Natural killer cell (primary cell): ENCODE results near the gene SRSF7. TPM values are rescaled to one million over a fixed set of nuclear protein-coding genes. Genes with fewer than 3 reads are reported as not detected.

Source experiments
- ATAC-seq, 3 donors: fragments of 150-1000 bp in 2 of 3; fragments of 200-7000 bp in 1 of 3; cut with Tn5 transposase; 1 replicate in 1 of 3; 2 replicates in 2 of 3; pipeline ENCODE4 v1.10.0; 2021; ENCODE audit warnings: mild to moderate bottlenecking in 2 of 3, moderate library complexity in 2 of 3
- DNase-seq, 2 donors: peaks; one replicate each; pipeline versions ENCODE4 v3.0.0 to v3.0.0-alpha.2; 2013 to 2021; ENCODE audit warnings: mixed read lengths in 1 of 2
- H3K27ac ChIP-seq: one replicate; pipeline ENCODE4 v1.5.1; 2013; ENCODE audit warnings: mild to moderate bottlenecking, low read length
- H3K27me3 ChIP-seq: one replicate; pipeline ENCODE4 v1.6.1; 2013; ENCODE audit warnings: low read length; ENCODE audit not compliant: control insufficient read depth, insufficient read depth
- H3K36me3 ChIP-seq: one replicate; pipeline ENCODE4 v1.6.1; 2013; ENCODE audit warnings: low read length; ENCODE audit not compliant: control insufficient read depth, insufficient read depth
- H3K4me1 ChIP-seq: one replicate; pipeline ENCODE4 v1.6.1; 2013; ENCODE audit warnings: low read length; ENCODE audit not compliant: control insufficient read depth, insufficient read depth
- H3K4me3 ChIP-seq: one replicate; pipeline ENCODE4 v1.5.1; 2013; ENCODE audit warnings: low read length
- H3K9me3 ChIP-seq: one replicate; pipeline ENCODE4 v1.6.1; 2013; ENCODE audit warnings: low read length; ENCODE audit not compliant: control insufficient read depth, insufficient read depth
- H3K27ac Mint-ChIP-seq, 2 donors: one replicate each; pipeline ENCODE4 v1.8.0; 2022; ENCODE audit warnings: mild to moderate bottlenecking in 2 of 2, mixed read lengths in 2 of 2, moderate library complexity in 1 of 2
- H3K27me3 Mint-ChIP-seq, 2 donors: one replicate each; pipeline ENCODE4 v1.8.0; 2022; ENCODE audit warnings: low read depth in 2 of 2, mixed read lengths in 2 of 2
- H3K36me3 Mint-ChIP-seq: one replicate; pipeline ENCODE4 v1.8.0; 2022; ENCODE audit warnings: mixed read lengths
- H3K4me1 Mint-ChIP-seq, 2 donors: one replicate each; pipeline ENCODE4 v1.8.0; 2022; ENCODE audit warnings: mixed read lengths in 2 of 2
- H3K4me3 Mint-ChIP-seq: one replicate; pipeline ENCODE4 v1.8.0; 2022; ENCODE audit warnings: mild to moderate bottlenecking, moderate library complexity, mixed read lengths
- H3K9me3 Mint-ChIP-seq, 2 donors: one replicate each; pipeline ENCODE4 v1.8.0; 2022; ENCODE audit warnings: mixed read lengths in 2 of 2
- WGBS: methylation state at CpG from one replicate; pipeline ENCODE4 v1.1.7; 2013; ENCODE audit warnings: missing lambda C conversion rate; ENCODE audit not compliant: insufficient coverage; 5-methylcytosine and 5-hydroxymethylcytosine counted together
- intact Hi-C: fragments of 100-400 bp; cut with micrococcal nuclease; formaldehyde crosslinking; loops from one replicate; pipeline ENCODE4 v1.14.2; 2022
- total RNA-seq, 4 donors: library from RNA; stranded (reverse); fragments of 120-200 nt in 1 of 4; gene quantifications; one replicate each; pipeline versions ENCODE4 v1.2.3 to v1.2.4, GENCODE V29; 2013 to 2022
- TF ChIP-seq, protein P1 (sequence below): fragments of 200-600 bp; IDR thresholded peaks from one replicate; pipeline ENCODE4 v1.8.0; 2022; ENCODE audit warnings: antibody characterized with exemption

SRSF7 gene
- total RNA-seq, 3 donors from 2014 or later (not counting 1 experiment from before 2014, with no cell fraction given) = 323 to 538 (median 359) TPM

DNA sequence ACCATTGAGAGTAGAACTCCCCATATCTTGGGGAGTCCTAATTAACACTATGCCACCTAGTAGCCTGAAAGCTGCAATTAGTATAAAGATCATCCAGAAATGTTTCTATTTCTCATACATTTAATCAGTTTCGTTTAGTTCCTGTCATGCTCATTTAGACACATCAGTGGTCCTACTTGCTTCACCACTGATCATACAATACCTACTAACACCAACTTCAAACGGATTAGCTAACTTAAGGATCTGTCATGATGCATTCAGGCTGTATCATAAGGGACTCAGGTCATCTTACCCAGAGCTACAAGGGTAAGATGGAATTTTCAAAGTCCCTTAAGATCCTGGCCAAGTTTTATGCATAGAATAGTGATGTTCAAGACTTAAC lies 6.8 kb downstream of the SRSF7 start:
- H3K4me1 ChIP-seq = peaks cover 17% of the 10 kb centered on the region
- H3K27ac ChIP-seq = no peak overlapping the region
- Mint-ChIP-seq H3K4me1 (peaks cover 43% of the 10 kb centered on the region in 2 donors), H3K36me3 (peaks cover 37% of the 10 kb centered on the region), H3K4me3 (no peak overlapping the region), H3K27ac (peak overlapping the region; percentile 42 to 80), H3K9me3 (no peaks in the 10 kb centered on the region), H3K27me3 (no peaks in the 10 kb centered on the region)
- WGBS = 57% methylated on average over 2 of the region's 2 CpGs
- no peaks in the 10 kb centered on the region for H3K9me3 ChIP-seq
- DNase-seq (no peak), ATAC-seq (no peak)
- H3K27me3 ChIP-seq = no peaks in the 10 kb centered on the region
- peaks cover 69% of the 10 kb centered on the region for H3K36me3 ChIP-seq
- TF ChIP-seq, protein P1, sequence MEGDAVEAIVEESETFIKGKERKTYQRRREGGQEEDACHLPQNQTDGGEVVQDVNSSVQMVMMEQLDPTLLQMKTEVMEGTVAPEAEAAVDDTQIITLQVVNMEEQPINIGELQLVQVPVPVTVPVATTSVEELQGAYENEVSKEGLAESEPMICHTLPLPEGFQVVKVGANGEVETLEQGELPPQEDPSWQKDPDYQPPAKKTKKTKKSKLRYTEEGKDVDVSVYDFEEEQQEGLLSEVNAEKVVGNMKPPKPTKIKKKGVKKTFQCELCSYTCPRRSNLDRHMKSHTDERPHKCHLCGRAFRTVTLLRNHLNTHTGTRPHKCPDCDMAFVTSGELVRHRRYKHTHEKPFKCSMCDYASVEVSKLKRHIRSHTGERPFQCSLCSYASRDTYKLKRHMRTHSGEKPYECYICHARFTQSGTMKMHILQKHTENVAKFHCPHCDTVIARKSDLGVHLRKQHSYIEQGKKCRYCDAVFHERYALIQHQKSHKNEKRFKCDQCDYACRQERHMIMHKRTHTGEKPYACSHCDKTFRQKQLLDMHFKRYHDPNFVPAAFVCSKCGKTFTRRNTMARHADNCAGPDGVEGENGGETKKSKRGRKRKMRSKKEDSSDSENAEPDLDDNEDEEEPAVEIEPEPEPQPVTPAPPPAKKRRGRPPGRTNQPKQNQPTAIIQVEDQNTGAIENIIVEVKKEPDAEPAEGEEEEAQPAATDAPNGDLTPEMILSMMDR = no peak
- H3K4me3 ChIP-seq = no peak overlapping the region
- intact Hi-C loops = loop anchor here (1.0 to 5.0 kb wide), 2 partner anchors 16 to 142 kb away; partner anchors contain the start of gene HNRNPLL

DNA sequence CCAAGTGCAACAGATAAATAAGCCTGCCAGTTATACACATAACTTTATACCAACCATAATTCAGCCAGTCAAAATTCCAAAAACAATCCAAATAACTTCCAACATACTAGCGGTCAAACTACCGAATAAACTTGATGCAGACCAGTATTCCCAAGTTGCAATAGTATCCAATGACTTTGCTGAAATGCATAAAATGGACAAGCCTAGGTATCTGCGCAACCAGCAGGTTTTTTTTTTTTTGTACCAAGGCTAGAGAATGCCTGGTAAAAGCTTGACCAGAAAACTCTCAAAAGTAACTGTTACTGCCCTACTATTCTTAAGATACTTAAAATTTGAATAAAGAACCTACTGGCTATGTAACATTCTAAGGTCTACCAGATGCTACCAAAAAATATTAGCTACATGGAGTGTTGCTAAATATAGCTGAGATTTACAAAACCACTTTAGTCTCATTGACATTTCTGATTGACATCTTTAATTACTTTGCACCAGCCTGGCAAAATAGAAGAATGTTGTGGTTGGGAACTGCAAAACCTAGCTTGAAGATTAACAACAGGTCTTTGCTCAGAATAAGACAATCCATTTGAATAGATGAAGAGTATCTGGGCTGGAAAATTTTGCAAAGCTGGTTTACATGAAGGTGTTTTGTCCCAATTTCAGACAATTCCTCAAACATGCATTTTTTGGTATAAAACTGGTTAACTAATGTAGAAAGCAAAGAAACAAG lies 7.3 kb downstream of the SRSF7 start:
- Mint-ChIP-seq H3K36me3 (peaks cover 32% of the 10 kb centered on the region), H3K4me3 (no peak overlapping the region), H3K9me3 (no peaks in the 10 kb centered on the region), H3K4me1 (peaks cover 40 to 41% of the 10 kb centered on the region in 2 donors), H3K27me3 (no peaks in the 10 kb centered on the region), H3K27ac (peak overlapping the region; percentile 42 to 80)
- TF ChIP-seq, protein P1 = no peak
- H3K36me3 ChIP-seq = peaks cover 63% of the 10 kb centered on the region
- no peaks in the 10 kb centered on the region for H3K9me3 ChIP-seq
- no peak for ATAC-seq
- H3K27me3 ChIP-seq = no peaks in the 10 kb centered on the region
- H3K4me1 ChIP-seq = peaks cover 13% of the 10 kb centered on the region
- no peak overlapping the region for H3K4me3 ChIP-seq
- H3K27ac ChIP-seq = no peak overlapping the region
- no peak for DNase-seq
- intact Hi-C loops = loop anchor here (1.0 to 5.0 kb wide), 2 partner anchors 16 to 142 kb away; partner anchors contain the start of gene HNRNPLL
- WGBS = 98% methylated on average over 3 of the region's 3 CpGs

DNA sequence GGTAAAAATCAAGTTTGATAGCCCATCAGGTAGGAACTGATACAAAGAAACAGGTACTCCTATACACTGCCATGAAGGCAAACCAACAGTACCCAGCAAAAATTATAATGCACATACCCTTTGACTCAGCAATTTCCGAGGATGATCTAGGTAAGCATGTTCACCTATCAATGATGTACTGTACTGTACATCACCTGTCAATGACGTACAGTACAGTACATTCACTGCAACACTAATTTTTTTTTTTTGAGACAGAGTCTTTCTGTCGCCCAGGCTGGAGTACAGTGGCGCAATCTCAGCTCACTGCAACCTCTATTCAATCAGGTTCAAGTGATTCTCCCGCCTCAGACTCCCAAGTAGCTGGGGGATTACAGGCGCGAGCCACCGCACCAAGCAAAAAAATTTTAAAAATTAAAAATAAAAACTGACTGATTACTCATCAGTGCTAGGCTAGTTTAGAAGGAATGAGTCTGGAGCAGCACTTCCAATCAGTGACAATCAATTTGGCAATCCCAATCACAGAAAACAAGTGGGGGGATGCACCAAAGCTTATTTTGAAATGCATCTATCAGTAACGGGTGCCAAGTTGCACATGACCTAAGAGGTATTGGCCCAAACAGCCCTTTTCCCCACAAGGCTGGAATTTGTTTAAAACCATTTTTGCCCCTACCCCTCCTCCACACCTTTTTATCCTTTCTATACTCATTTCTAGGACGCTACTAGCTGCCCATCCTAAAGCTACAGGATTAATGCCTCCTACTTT lies 8.2 kb downstream of the SRSF7 start:
- DNase-seq (no peak), ATAC-seq (peak in 1 of 3 donors; percentile 20)
- Histone ChIP-seq H3K27me3 (no peaks in the 10 kb centered on the region), H3K36me3 (peaks cover 57% of the 10 kb centered on the region), H3K27ac (no peak overlapping the region), H3K9me3 (no peaks in the 10 kb centered on the region), H3K4me1 (peaks cover 6% of the 10 kb centered on the region), H3K4me3 (no peak overlapping the region)
- intact Hi-C loops = loop anchor here (5.0 kb wide), 1 partner anchor 141 kb away; the partner anchor contains the start of gene HNRNPLL
- Mint-ChIP-seq H3K27ac (peak overlapping the region in 1 of 2 donors; percentile 80), H3K9me3 (no peaks in the 10 kb centered on the region), H3K4me1 (peaks cover 38 to 42% of the 10 kb centered on the region in 2 donors), H3K4me3 (no peak overlapping the region), H3K36me3 (peaks cover 26% of the 10 kb centered on the region), H3K27me3 (no peaks in the 10 kb centered on the region)
- TF ChIP-seq, protein P1 = no peak
- WGBS = 90% methylated on average over 10 of the region's 10 CpGs
